Lower leg skin (tissue), 4 donors: Measurements from ENCODE around the gene CAMK2D. TPM values are rescaled to one million over a fixed set of nuclear protein-coding genes. Genes with fewer than 3 reads are reported as not detected.

Source experiments
- DNase-seq, 2 donors: peaks; one replicate each; pipeline ENCODE4 v3.0.0-alpha.2; 2019; ENCODE audit warnings: low spot score in 2 of 2
- H3K4me3 ChIP-seq: fragments of 200-600 bp; sonication (generic); 2 replicates; pipeline ENCODE4 v1.5.1; 2017; ENCODE audit warnings: mild to moderate bottlenecking, low read depth; ENCODE audit not compliant: poor library complexity, severe bottlenecking
- POLR2A ChIP-seq, 2 donors: fragments of 450-650 bp; IDR thresholded peaks; one replicate each; pipeline ENCODE4 v1.6.1; 2016 to 2017; ENCODE audit warnings: antibody characterized with exemption in 2 of 2, mild to moderate bottlenecking in 1 of 2, moderate library complexity in 1 of 2
- WGBS, 2 donors: methylation state at CpG; one replicate each; pipeline ENCODE4 v1.1.5; 2018; 5-methylcytosine and 5-hydroxymethylcytosine counted together
- intact Hi-C: fragments of 100-400 bp; cut with DNase I; formaldehyde crosslinking; loops from one replicate; pipeline ENCODE4 v1.15.0; 2023; ENCODE audit warnings: low total_unique reads
- total RNA-seq, 4 donors: library from RNA; depleted of rRNA; stranded (reverse); fragments of >200 nt; gene quantifications; one replicate each; pipeline ENCODE4 v1.1.0, GENCODE V29; 2016
- TF ChIP-seq, protein P1 (sequence below), 3 donors: fragments of 450-650 bp; IDR thresholded peaks; one replicate each; pipeline ENCODE4 v1.5.1; 2016; ENCODE audit warnings: antibody characterized with exemption in 3 of 3, mild to moderate bottlenecking in 3 of 3, moderate library complexity in 2 of 3

The CAMK2D gene
- total RNA-seq, 4 donors from 2014 or later, result 25.2 to 40.7 (median 32.7) TPM

GRCh38 chr4:113747949-113748348 lies 13.6 kb downstream of the CAMK2D start:
- WGBS, 2 donors, result 98 to 99% methylated on average over 3 of the region's 3 CpGs
- no peak for TF ChIP-seq POLR2A (IDR thresholded peaks at IDR 0.05)
- TF ChIP-seq, protein P1, sequence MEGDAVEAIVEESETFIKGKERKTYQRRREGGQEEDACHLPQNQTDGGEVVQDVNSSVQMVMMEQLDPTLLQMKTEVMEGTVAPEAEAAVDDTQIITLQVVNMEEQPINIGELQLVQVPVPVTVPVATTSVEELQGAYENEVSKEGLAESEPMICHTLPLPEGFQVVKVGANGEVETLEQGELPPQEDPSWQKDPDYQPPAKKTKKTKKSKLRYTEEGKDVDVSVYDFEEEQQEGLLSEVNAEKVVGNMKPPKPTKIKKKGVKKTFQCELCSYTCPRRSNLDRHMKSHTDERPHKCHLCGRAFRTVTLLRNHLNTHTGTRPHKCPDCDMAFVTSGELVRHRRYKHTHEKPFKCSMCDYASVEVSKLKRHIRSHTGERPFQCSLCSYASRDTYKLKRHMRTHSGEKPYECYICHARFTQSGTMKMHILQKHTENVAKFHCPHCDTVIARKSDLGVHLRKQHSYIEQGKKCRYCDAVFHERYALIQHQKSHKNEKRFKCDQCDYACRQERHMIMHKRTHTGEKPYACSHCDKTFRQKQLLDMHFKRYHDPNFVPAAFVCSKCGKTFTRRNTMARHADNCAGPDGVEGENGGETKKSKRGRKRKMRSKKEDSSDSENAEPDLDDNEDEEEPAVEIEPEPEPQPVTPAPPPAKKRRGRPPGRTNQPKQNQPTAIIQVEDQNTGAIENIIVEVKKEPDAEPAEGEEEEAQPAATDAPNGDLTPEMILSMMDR (IDR thresholded peaks at IDR 0.05), result no peak
- intact Hi-C loops, result no loop called here

DNA sequence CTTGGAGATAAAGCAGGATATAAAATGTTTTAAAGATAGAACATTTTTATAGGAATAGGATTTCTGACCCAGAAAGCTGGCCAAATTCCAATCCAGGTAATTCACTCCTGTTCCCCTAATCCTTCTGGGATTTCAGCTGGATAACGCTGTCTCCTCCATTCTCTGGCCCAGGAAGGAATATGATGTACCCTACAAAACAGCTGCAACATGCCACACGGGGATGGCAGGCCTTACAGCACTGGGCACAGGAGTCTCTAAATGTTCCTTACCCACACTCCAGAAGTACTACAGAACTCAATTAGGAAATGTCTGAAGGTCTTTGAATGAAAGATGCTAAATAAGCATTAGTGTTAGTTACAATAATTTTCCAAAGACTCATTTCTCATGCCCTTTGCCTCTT lies 15.8 kb downstream of the CAMK2D start:
- no peak for DNase-seq
- no peak overlapping the region for H3K4me3 ChIP-seq
- WGBS, 2 donors, result 97 to 100% methylated on average over 2 of the region's 2 CpGs
- intact Hi-C loops, result no loop called here
- TF ChIP-seq, protein P1 (IDR thresholded peaks at IDR 0.05), result no peak
- no peak for TF ChIP-seq POLR2A (IDR thresholded peaks at IDR 0.05)

More at GRCh38 chr4:113747949-113748348, 13.6 kb downstream of the CAMK2D start:
- H3K4me3 ChIP-seq, result no peak overlapping the region
- no peak for DNase-seq

DNA sequence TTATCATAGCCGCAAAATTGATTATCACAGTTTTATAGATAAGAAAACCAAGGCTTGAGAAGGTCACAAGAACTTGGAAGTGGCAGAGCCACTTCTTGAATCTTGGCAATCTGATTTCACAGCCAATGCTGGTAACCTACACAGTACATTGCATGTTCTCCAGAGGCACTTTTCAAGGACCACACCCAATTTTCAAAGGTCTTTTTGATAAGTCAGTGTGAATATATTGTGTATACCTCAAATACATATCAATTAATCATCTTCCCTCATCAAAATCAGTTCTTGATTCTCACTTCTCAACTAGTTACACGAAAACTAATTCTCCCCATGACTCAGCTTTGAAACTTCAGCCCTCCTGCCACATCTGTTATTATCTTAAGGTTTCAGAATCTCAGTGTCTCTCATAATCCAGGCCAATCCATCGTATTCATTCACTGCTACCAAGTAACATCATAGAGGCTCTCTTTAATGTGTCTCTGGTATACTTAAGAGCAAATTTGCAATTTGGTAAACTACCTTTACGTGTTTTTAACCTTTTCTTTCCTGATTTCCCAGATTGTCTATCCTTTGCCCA lies 16.8 kb downstream of the CAMK2D start:
- 89 to 91% methylated on average over 4 of the region's 4 CpGs for WGBS, 2 donors

GRCh38 chr4:113743690-113744089 lies 17.8 kb downstream of the CAMK2D start:
- 84 to 95% methylated on average over 6 of the region's 6 CpGs for WGBS, 2 donors
- DNase-seq, result no peak
- no peak overlapping the region for H3K4me3 ChIP-seq
- TF ChIP-seq, protein P1 (IDR thresholded peaks at IDR 0.05), result no peak
- no peak for TF ChIP-seq POLR2A (IDR thresholded peaks at IDR 0.05)
- intact Hi-C loops, result no loop called here

More for the DNA sequence above, 16.8 kb downstream of the CAMK2D start:
- H3K4me3 ChIP-seq, result no peak overlapping the region
- DNase-seq, result no peak
- intact Hi-C loops, result no loop called here
- no peak for TF ChIP-seq POLR2A (IDR thresholded peaks at IDR 0.05)
- TF ChIP-seq, protein P1 (IDR thresholded peaks at IDR 0.05), result no peak

DNA sequence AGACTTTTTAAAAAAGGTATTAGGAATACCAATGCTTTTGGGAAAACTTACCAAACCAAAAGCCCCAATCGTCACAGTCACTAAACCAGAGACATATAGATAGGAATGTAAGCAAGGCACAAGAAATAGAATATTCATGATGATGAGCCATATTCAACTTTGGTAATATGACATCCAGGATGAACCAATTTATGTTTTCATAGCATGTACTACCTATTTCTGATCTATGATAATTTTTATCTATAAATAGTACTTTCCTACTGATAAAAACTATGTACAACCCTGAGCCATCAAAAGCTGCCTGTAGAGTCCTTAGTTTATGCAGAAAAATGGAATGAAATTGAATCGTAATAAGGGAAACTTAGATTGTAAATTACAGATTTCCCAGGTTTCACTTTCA lies 18.9 kb downstream of the CAMK2D start:
- intact Hi-C loops, result no loop called here
- no peak for DNase-seq
- no peak for TF ChIP-seq POLR2A (IDR thresholded peaks at IDR 0.05)
- TF ChIP-seq, protein P1 (IDR thresholded peaks at IDR 0.05), result no peak
- H3K4me3 ChIP-seq, result no peak overlapping the region
- WGBS, 2 donors, result 76 to 80% methylated on average over 2 of the region's 2 CpGs

DNA sequence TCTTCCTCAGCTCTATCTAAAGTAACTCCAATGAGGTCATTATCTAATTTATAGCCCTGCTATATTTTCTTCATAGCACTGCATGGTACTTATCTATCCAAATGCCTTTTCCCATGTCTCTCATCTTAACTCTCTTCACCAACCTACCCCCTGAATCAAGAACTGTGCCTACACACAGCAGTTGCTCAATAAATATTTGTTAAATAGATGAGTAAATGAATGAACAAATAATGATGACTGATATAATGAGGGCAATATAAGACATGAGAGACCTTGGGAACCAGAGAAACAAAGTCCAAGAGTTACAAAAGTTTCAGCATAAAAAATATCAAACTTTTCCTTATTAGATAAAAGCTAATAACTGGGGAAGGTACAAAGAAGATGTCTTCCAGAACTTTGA lies 19.6 kb downstream of the CAMK2D start:
- DNase-seq, result no peak
- TF ChIP-seq, protein P1 (IDR thresholded peaks at IDR 0.05), result no peak
- no peak for TF ChIP-seq POLR2A (IDR thresholded peaks at IDR 0.05)
- intact Hi-C loops, result no loop called here
- H3K4me3 ChIP-seq, result no peak overlapping the region
